ENCODE data around the gene PITPNC1. TPM values are rescaled to one million over a fixed set of nuclear protein-coding genes. Genes with fewer than 3 reads are reported as not detected.

The PITPNC1 gene
- total RNA-seq, 2 donors from 2014 or later: 10.8 to 20.4 TPM

DNA sequence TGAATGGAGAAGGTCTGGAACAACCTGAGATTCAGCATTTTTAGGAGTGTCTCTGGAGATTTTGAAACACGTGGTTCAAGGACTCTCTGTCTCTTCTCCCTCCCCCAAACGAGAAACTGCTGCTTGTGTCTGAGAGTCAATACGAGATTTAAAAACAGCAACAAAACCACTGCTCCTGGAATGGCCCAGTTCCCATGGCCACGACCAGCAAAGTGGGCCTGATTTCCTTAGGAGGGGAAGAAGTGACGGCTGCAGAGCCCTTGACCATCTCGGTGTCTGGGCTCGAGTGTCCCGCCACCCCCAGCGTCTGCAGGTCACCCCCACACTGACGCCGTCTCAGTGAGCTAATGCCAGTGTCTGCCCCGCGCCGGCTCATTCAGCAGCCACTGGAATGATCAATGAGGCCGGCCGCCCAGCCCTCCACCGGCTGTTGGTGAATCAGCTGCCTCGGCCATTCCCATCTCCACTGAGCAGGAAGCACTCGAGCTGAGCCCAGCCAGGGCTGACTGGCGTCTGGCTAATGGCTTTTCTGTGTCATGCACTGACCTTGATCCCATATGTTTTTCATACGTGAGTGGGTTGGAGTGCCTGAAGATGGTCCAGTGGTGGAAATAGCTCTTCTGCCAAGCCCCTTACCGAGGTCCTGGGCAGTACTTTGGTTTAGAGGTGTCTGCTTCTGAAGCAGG is 151.8 kb downstream of the PITPNC1 start:
- Histone ChIP-seq H3K27me3 (no peaks in the 10 kb centered on the region), H3K9ac (ENCODE audit: low read depth in 2 of 2, low read length in 2 of 2) (peak overlapping the region in 1 of 2 donors; percentile 36)

DNA sequence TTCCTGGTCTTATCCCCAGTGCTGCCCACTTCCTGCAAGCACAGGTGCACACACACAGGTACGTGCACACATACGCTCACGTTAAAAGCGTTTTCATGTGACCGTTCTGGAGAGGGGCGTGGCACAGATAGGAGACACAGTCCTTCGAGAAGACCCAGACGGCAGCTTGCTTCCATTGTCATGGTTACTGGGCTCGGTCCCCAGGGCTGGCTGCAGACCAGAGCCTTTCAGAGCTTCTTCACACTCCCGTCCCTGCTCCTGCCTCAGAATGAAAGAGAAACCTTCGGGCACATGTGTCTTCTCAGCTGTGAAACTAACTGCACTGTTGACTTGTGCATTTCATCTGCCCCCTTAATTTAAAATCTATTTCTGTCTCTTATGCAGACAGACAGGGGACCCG is 154.2 kb downstream of the PITPNC1 start:
- no peak for DNase-seq

More for the DNA sequence above, 151.8 kb downstream of the PITPNC1 start:
- Histone ChIP-seq H3K36me3 (no peaks in the 10 kb centered on the region), H3K4me1 (no peaks in the 10 kb centered on the region), H3K27ac (no peak overlapping the region), H3K9me3 (no peaks in the 10 kb centered on the region), H3K4me3 (peak overlapping the region; percentile 2)
- intact Hi-C loops (cut with DNase I): no loop called here
- TF ChIP-seq, protein P1, sequence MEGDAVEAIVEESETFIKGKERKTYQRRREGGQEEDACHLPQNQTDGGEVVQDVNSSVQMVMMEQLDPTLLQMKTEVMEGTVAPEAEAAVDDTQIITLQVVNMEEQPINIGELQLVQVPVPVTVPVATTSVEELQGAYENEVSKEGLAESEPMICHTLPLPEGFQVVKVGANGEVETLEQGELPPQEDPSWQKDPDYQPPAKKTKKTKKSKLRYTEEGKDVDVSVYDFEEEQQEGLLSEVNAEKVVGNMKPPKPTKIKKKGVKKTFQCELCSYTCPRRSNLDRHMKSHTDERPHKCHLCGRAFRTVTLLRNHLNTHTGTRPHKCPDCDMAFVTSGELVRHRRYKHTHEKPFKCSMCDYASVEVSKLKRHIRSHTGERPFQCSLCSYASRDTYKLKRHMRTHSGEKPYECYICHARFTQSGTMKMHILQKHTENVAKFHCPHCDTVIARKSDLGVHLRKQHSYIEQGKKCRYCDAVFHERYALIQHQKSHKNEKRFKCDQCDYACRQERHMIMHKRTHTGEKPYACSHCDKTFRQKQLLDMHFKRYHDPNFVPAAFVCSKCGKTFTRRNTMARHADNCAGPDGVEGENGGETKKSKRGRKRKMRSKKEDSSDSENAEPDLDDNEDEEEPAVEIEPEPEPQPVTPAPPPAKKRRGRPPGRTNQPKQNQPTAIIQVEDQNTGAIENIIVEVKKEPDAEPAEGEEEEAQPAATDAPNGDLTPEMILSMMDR (IDR thresholded peaks at IDR 0.05): no peak
- DNase-seq: peak; percentile 63

DNA sequence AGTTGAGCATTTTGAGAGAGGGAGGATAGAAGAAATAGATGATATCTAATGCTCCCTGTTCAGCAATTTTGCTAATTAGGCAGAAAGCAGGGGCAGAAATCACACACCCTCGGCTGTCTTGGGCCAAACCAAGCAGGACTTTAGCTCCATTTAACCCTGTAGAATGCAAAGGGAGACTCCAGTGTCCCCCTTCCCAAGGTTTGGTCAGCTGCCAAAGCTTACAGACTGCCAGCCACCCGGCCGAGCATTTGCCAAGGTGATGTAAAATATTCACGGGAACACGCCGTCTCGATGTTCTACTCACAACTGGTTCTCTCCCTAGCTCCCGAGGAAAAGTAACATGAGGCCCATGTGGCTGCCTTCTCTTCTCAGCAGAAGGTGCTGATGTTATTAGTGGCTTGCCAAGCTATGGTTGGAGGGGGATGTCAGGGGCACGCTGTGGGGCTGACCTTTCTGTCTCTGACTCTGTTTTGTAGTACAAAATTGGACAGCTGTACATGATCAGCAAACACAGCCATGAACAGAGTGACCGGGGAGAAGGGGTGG is 155.3 kb downstream of the PITPNC1 start:
- H3K27me3 ChIP-seq: no peaks in the 10 kb centered on the region
- no peak overlapping the region for H3K9ac ChIP-seq (ENCODE audit: low read depth in 2 of 2, low read length in 2 of 2)
- H3K4me1 ChIP-seq: no peaks in the 10 kb centered on the region
- DNase-seq: no peak
- no peaks in the 10 kb centered on the region for H3K36me3 ChIP-seq
- TF ChIP-seq, protein P1 (IDR thresholded peaks at IDR 0.05): no peak
- no peak overlapping the region for H3K27ac ChIP-seq
- no peaks in the 10 kb centered on the region for H3K9me3 ChIP-seq
- intact Hi-C loops (cut with DNase I): no loop called here
- no peak overlapping the region for H3K4me3 ChIP-seq

More for the DNA sequence above, 154.2 kb downstream of the PITPNC1 start:
- Histone ChIP-seq H3K9ac (ENCODE audit: low read depth in 2 of 2, low read length in 2 of 2) (no peak overlapping the region), H3K4me1 (no peaks in the 10 kb centered on the region), H3K4me3 (no peak overlapping the region), H3K36me3 (no peaks in the 10 kb centered on the region), H3K27me3 (no peaks in the 10 kb centered on the region), H3K9me3 (no peaks in the 10 kb centered on the region), H3K27ac (no peak overlapping the region)
- intact Hi-C loops (cut with DNase I): no loop called here
- TF ChIP-seq, protein P1 (IDR thresholded peaks at IDR 0.05): no peak

DNA sequence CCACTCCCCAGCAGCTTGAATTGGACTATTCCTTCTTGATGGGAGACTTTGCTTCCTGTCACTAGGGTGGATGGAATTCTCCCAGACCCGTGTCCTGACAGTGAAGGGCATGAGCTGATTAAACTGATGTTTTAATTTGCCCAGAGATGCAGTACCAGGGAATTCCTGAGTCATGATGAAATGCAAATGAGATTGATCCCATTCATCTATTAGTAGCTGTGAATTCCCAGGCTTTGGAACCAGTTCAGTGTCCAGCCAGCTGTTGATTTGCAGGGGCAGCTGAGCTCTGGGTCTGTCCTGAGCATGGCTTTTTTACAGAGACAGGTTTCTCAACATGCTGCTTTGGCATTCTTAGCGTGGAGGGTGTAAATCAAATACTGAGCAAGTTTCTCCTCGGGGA is 157.9 kb downstream of the PITPNC1 start:
- TF ChIP-seq, protein P1 (IDR thresholded peaks at IDR 0.05): no peak
- Histone ChIP-seq H3K4me3 (no peak overlapping the region), H3K4me1 (no peaks in the 10 kb centered on the region), H3K27me3 (no peaks in the 10 kb centered on the region), H3K9ac (ENCODE audit: low read depth in 2 of 2, low read length in 2 of 2) (no peak overlapping the region), H3K36me3 (no peaks in the 10 kb centered on the region), H3K9me3 (no peaks in the 10 kb centered on the region), H3K27ac (no peak overlapping the region)
- intact Hi-C loops (cut with DNase I): no loop called here
- no peak for DNase-seq

DNA sequence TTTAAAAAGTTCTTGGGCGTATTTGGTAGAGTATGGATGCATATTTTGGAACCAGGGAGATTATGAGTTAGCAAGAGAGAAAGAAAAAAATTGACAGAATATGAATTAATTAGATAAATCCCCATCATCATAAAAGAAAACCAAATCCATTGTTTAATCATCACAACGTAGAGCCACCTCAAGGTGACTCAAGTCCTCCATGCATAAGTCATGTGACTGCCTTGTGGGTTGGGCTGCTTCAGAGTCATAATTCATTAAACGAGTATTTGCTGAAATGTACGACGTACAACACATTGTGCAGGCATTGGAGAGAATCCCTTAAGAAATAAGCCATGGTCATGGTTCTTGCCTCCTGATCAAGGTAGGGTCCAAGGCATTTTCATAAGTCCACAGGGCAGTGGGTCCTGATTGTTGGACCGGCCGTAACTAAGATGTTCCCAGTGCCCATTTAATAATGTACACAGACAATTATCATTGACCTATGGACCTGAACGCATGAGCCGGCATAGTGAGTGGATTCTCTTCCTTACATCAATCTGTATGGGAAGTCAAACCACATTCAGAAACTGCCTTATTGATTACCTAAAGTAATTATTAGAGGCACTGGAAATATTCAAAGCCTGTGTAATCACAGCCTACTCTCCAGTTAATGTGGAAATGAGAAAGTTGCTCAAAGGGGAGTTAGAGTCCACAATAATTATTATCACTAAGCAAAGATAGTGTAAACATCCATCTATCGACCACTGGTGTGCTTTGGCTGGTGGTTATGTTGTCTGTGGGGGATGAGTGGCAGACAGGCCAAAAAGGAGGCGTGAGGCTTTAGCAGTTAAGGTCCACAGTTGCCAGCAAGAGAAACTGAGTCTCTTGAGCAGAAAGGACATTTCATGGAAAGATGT is 165.4 kb downstream of the PITPNC1 start:
- Histone ChIP-seq H3K4me1 (peaks cover 7% of the 10 kb centered on the region), H3K27ac (no peak overlapping the region), H3K9me3 (no peaks in the 10 kb centered on the region), H3K9ac (ENCODE audit: low read depth in 2 of 2, low read length in 2 of 2) (no peak overlapping the region), H3K4me3 (no peak overlapping the region), H3K27me3 (no peaks in the 10 kb centered on the region), H3K36me3 (no peaks in the 10 kb centered on the region)
- TF ChIP-seq, protein P1 (IDR thresholded peaks at IDR 0.05): no peak
- DNase-seq: no peak
- intact Hi-C loops (cut with DNase I): no loop called here

Data from colonic mucosa (tissue), 4 donors.